Measurements from ENCODE around the gene ARHGAP9. TPM values are rescaled to one million over a fixed set of nuclear protein-coding genes. Genes with fewer than 3 reads are reported as not detected.
A peak's percentile ranks its signal among the peaks of the same experiment; 100 is the strongest.

Gene ARHGAP9
- total and polyA plus RNA-seq, 11 donors, result 1.7 to 33.4 (median 3.6) TPM

DNA sequence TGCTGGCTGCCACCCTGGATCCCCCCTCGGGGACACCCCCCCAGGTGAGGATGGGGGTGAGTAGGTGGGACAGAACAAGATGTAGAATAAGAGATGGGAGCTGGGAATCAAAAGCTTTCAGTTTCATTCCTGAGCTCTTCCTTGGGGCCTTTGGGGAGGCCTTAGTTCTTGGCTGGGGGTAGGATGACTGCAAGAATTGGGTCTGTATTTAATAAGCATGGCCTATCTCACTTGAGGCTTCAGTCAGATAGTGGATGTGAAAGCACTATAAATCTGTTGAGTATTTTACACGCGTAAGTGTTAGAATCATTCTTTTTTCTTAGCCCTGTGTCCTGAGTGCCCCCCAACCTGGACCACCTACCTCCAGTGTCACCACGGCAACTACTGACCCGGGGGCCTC is 47.5 kb upstream of the ARHGAP9 start:
- ATAC-seq, result no peak
- 76 to 81% (median 80%) methylated on average over 5 of the region's 5 CpGs for WGBS, 4 donors
- DNase-seq, result no peak
- peaks cover 0 to 83% (median 78%) of the 10 kb centered on the region in 9 donors for H3K36me3 ChIP-seq
- TF ChIP-seq, protein P1, sequence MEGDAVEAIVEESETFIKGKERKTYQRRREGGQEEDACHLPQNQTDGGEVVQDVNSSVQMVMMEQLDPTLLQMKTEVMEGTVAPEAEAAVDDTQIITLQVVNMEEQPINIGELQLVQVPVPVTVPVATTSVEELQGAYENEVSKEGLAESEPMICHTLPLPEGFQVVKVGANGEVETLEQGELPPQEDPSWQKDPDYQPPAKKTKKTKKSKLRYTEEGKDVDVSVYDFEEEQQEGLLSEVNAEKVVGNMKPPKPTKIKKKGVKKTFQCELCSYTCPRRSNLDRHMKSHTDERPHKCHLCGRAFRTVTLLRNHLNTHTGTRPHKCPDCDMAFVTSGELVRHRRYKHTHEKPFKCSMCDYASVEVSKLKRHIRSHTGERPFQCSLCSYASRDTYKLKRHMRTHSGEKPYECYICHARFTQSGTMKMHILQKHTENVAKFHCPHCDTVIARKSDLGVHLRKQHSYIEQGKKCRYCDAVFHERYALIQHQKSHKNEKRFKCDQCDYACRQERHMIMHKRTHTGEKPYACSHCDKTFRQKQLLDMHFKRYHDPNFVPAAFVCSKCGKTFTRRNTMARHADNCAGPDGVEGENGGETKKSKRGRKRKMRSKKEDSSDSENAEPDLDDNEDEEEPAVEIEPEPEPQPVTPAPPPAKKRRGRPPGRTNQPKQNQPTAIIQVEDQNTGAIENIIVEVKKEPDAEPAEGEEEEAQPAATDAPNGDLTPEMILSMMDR (IDR thresholded peaks at IDR 0.05), result no peak
- no peak for TF ChIP-seq POLR2A (IDR thresholded peaks at IDR 0.05)
- H3K27me3 ChIP-seq, result no peaks in the 10 kb centered on the region
- H3K9me3 ChIP-seq, result no peaks in the 10 kb centered on the region
- intact Hi-C loops (cut with DNase I), result no loop called here
- peaks cover 0 to 25% (median 22%) of the 10 kb centered on the region in 12 donors for H3K4me1 ChIP-seq
- no peak overlapping the region for H3K27ac ChIP-seq
- no peak overlapping the region for H3K4me3 ChIP-seq

DNA sequence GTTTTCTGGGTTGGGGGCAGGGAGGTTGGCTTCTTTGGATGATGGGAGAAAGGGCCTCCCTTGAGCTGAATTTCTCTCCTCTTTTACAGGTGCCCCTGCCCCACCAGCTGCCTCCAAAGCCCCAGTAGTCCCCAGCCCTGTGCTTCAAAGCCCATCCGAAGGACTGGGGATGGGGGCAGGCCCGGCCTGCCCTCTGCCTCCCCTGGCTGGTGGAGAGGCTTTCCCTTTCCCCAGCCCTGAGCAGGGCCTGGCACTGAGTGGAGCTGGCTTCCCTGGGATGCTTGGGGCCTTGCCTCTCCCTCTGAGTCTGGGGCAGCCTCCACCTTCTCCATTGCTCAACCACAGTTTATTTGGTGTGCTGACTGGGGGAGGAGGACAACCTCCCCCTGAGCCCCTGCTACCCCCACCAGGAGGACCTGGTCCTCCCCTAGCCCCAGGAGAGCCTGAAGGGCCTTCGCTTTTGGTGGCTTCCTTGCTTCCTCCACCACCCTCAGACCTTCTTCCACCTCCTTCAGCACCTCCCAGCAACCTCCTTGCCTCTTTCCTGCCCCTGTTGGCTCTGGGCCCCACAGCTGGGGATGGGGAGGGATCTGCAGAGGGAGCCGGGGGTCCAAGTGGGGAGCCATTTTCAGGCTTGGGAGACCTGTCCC is 46.9 kb upstream of the ARHGAP9 start:
- Histone ChIP-seq H3K4me1 (peaks cover 0 to 31% (median 28%) of the 10 kb centered on the region in 12 donors), H3K27me3 (no peaks in the 10 kb centered on the region), H3K9me3 (no peaks in the 10 kb centered on the region), H3K4me3 (no peak overlapping the region), H3K36me3 (peaks cover 0 to 78% (median 72%) of the 10 kb centered on the region in 9 donors), H3K27ac (peak overlapping the region in 1 of 12 donors; percentile 1)
- intact Hi-C loops (cut with DNase I), result no loop called here
- ATAC-seq (no peak), DNase-seq (no peak)
- 73 to 83% (median 77%) methylated on average over 3 to 4 of the region's 4 CpGs for WGBS, 4 donors
- TF ChIP-seq, protein P1 (IDR thresholded peaks at IDR 0.05), result no peak

DNA sequence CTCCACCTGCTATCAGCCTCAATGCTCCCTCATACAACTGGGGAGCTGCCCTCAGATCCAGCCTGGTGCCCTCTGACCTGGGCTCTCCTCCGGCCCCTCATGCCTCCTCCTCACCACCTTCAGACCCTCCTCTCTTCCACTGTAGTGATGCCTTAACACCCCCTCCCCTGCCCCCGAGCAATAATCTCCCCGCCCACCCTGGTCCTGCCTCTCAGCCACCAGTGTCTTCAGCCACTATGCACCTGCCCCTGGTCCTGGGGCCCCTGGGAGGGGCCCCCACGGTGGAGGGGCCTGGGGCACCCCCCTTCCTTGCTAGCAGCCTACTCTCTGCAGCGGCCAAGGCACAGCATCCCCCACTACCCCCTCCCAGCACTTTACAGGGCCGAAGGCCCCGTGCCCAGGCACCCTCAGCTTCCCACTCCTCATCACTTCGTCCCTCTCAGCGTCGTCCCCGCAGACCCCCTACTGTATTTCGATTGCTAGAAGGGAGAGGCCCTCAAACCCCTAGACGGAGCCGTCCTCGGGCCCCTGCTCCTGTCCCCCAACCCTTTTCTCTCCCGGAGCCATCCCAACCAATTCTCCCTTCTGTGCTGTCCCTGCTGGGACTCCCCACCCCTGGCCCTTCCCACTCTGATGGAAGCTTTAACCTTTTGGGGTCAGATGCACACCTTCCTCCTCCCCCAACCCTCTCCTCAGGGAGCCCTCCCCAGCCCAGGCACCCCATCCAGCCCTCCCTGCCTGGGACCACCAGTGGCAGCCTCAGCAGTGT is 46.1 kb upstream of the ARHGAP9 start:
- TF ChIP-seq, protein P1 (IDR thresholded peaks at IDR 0.05), result no peak
- TF ChIP-seq POLR2A (IDR thresholded peaks at IDR 0.05), result no peak
- peaks cover 0 to 70% (median 64%) of the 10 kb centered on the region in 9 donors for H3K36me3 ChIP-seq
- WGBS, 4 donors, result 81 to 85% (median 83%) methylated on average over 14 to 16 of the region's 16 CpGs
- intact Hi-C loops (cut with DNase I), result no loop called here
- no peak overlapping the region for H3K4me3 ChIP-seq
- H3K9me3 ChIP-seq, result no peaks in the 10 kb centered on the region
- no peak for DNase-seq
- H3K27me3 ChIP-seq, result no peaks in the 10 kb centered on the region
- H3K4me1 ChIP-seq, result peaks cover 0 to 39% (median 35%) of the 10 kb centered on the region in 12 donors
- no peak overlapping the region for H3K27ac ChIP-seq
- no peak for ATAC-seq

DNA sequence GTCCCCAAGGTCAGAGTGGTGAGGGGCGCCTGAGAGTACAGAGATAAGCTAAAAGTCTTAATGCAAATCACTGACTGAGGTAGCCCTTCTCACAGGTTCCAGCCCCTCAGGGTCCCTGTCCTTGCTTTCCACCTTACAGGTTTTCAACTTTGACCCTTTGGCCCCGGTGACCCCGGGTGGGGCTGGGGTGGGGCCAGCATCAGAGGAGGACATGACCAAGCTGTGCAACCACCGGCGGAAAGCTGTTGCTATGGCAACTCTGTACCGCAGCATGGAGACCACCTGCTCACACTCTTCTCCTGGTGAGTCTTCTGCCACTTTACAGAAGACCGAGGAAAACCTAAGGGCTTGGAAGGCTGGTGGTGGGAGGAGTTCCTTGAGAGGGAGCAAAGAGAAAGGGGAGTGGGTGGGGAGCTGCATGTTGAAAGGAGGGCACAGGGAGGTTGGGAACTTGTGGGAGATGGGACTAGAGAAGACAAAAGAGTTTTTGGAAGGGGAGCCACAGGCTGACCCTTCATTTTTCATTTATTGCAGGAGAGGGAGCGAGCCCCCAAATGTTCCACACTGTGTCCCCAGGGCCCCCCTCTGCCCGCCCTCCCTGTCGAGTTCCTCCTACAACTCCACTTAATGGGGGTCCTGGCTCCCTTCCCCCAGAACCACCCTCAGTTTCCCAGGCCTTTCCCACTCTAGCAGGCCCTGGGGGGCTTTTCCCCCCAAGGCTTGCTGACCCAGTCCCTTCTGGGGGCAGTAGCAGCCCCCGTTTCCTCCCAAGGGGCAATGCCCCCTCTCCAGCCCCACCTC is 45.3 kb upstream of the ARHGAP9 start:
- no peak for TF ChIP-seq POLR2A (IDR thresholded peaks at IDR 0.05)
- TF ChIP-seq, protein P1 (IDR thresholded peaks at IDR 0.05), result no peak
- H3K27me3 ChIP-seq, result no peaks in the 10 kb centered on the region
- 58 to 71% (median 69%) methylated on average over 11 of the region's 11 CpGs for WGBS, 4 donors
- DNase-seq, result no peak
- H3K4me1 ChIP-seq, result peaks cover 0 to 40% (median 35%) of the 10 kb centered on the region in 12 donors
- no peaks in the 10 kb centered on the region for H3K9me3 ChIP-seq
- intact Hi-C loops (cut with DNase I), result no loop called here
- ATAC-seq, result no peak
- peak overlapping the region in 1 of 12 donors; percentile 99 for H3K27ac ChIP-seq
- H3K36me3 ChIP-seq, result peaks cover 0 to 62% (median 56%) of the 10 kb centered on the region in 9 donors
- no peak overlapping the region for H3K4me3 ChIP-seq
